Astrocyte of the cerebellum (primary cell): Measurements from ENCODE around the gene HABP4.
"Not testable (repeated sequence)": the region's sequence is repeated elsewhere in the genome, so short reads cannot be mapped to it uniquely, and the experiment has no call there.

Source experiments
- DNase-seq: peaks from one replicate; pipeline ENCODE4 v3.0.0-alpha.2; 2011; ENCODE audit warnings: low read depth
- H3K4me3 ChIP-seq: 2 replicates; pipeline ENCODE4 v1.5.1; 2011; ENCODE audit warnings: mild to moderate bottlenecking, low read depth, low read length, moderate library complexity
- CTCF ChIP-seq: IDR thresholded peaks from 2 replicates; pipeline ENCODE4 v1.5.1; 2012; ENCODE audit warnings: low read length, low read depth, moderate library complexity, mild to moderate bottlenecking; ENCODE audit errors: missing control alignments
- in situ Hi-C: cut with HindIII; loops from 2 replicates; pipeline ENCODE4 v1.10.0; 2017; ENCODE audit warnings: low sequenced_read_pairs

HABP4 gene

GRCh38 chr9:96500696-96501632 lies 51.0 kb downstream of the HABP4 start:
- in situ Hi-C loops: no loop called here
- TF ChIP-seq CTCF: no peak
- DNase-seq: no peak
- H3K4me3 ChIP-seq: no peak overlapping the region

- in situ Hi-C loops: no loop called here
- H3K4me3 ChIP-seq: no peak overlapping the region
- DNase-seq: no peak
- no peak for TF ChIP-seq CTCF
These were observed 51.9 kb downstream of the HABP4 start for GRCh38 chr9:96501633-96502538.

DNA sequence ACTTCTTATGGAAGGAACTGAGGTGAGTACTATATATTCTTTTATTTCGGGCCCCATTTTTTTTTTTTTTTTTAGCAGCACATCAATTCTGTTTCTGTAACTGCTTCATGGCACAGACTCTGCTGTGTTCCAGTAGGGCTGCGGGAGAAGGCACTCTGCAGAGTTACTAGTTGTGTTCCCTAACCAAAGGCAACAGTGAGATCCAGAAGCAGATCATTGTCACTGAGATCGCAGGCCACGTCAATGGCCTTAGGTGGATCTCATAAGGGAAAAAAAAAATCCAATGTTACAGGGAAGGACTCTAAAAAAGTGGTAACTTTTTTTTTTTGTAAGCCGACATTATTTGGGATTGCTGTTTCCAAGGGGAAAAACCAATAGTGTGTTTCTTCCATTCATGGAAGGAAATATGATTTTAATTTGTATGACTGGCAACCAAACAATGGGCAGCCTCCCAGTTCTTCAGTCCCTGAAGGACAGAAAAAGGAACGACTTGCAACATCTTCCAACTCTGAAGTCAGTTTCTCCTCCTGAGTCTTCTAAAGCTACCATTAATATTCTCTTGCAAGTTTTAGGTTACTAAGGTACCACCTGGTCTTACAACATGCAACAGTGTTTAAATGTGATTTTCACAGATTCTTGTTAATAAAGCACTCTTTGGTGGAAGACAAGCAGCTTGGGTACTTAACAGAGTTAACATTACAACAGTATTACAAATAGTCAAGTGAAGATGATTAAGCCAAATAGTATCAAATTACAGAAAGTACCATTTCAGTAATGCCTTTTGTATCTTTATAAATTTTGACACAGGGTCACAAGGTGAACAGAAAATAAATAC lies 52.8 kb downstream of the HABP4 start:
- TF ChIP-seq CTCF: no peak
- no peak for DNase-seq
- in situ Hi-C loops: no loop called here
- H3K4me3 ChIP-seq: no peak overlapping the region

- H3K4me3 ChIP-seq, in situ Hi-C loops, DNase-seq: not testable (repeated sequence)
These were observed 53.4 kb downstream of the HABP4 start for GRCh38 chr9:96503374-96503748.

- TF ChIP-seq CTCF: no peak
- no peak overlapping the region for H3K4me3 ChIP-seq
- in situ Hi-C loops: no loop called here
- no peak for DNase-seq
These were observed 53.9 kb downstream of the HABP4 start for GRCh38 chr9:96503918-96504317.

DNA sequence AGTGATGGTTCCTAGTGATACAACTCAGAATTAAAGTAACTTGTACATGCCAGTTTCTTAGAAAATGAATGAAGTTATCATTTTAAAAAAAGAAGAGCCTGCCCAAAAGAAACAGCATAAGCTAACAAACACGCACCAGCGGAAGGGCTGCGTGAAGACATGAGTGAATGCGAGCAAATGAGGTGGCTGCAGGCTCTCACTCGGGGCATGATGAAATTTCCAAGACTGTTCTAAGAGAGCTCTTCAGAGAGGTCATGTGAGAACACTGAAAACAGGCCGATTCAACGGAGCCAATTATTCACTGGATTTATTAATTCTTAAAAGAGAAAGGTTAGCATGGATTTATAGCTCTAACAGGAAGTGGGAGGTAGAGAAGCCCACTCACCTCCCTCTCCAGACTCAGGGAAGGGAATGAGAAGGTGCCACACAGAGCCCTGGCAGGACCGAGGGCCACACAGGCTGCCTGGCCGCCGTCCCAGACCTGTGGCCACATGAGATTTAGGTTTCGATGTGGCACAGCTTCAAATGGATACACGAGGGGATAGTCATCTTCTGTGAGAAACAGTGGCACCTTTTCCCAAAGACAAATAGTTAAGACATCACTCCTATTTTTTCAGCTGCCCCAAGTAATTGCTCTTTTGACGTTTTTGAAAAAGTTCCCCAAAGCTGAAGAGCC lies 55.5 kb downstream of the HABP4 start:
- no peak overlapping the region for H3K4me3 ChIP-seq
- TF ChIP-seq CTCF: no peak
- in situ Hi-C loops: no loop called here
- DNase-seq: no peak
